HG02840 (cell line): ENCODE results near the gene WLS.

ENCODE experiments used
- ATAC-seq: cut with Tn5 transposase; IDR thresholded peaks from one replicate; pipeline ENCODE4 v1.9.1; 2021; ENCODE audit warnings: mild to moderate bottlenecking, moderate library complexity, moderate number of reproducible peaks; ENCODE audit not compliant: unreplicated experiment, low FRiP score

The WLS gene

GRCh38 chr1:68202239-68202832, 30.0 kb downstream of the WLS start:
- no peak for ATAC-seq

DNA sequence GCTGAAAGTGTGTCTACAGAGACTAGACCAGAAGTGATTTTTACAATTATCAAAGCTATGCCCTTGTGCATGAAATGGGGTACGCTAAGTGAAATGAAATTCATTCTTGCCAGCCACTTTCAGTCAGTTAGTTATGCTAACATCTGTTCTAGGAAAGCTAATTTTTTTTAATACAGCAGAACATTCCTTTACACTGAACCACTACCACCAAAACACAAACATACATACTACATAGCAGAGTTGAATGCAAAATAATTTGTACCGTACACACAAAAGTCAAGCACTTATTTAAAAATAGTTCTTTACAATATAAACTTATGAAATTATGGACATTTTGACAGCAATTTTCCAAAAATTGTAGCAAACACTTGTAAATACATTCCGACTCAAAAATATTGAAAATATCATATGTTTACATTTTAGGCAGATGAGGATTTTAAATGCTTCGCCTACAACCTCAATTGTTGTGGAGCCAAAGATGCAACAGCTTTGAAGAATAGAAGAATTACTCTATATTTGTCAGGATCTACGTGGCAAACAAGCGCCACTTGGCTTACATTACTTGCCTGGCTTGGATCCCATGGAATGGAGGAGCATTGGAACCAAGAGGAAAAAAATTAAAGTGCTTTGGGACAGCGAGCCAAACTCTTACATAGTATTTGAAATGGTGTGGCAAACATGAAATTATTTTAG, 30.6 kb downstream of the WLS start:
- ATAC-seq = no peak

GRCh38 chr1:68199603-68200002, 32.7 kb downstream of the WLS start:
- no peak for ATAC-seq

- no peak for ATAC-seq
These were observed 33.6 kb downstream of the WLS start for GRCh38 chr1:68198752-68199151.

DNA sequence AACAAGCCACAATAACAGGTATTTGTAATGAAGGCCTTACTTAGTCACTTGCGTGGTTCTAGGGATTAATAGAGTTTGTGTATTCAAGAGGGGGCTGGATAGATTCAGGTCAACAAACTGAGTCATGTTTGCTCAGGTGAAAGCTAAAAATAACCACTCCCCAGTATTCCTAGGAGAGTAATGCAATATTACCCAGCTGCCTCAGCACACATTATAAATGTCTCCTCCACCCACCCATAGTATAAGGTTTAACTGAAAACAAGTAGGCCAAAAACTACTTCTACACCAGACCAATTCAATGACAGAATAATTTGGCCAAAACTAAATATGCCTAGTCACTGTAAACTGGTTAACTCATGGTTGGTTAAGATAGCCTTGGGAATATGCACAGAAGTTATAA, 34.4 kb downstream of the WLS start:
- no peak for ATAC-seq

- ATAC-seq = no peak
These were observed 34.9 kb downstream of the WLS start for GRCh38 chr1:68197461-68197860.

DNA sequence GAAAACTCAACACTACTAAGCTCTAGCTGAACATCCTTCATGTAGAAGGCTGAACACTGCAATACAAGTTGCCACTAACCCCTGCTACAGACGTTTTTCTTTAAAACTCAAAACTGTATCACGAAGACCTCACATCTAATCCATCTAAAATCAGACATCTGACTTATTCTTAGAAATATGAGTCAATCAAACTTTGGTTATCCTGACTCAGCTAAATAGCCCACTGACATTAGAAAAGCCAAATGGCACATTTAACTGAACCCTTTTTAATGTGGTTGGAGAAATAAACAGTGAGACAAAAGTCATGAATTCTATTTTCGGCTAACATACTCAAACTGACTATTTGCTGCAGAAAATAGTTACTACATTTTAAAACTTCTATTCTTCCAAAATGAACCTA, 35.6 kb downstream of the WLS start:
- ATAC-seq = no peak

GRCh38 chr1:68191717-68192116, 40.6 kb downstream of the WLS start:
- no peak for ATAC-seq

DNA sequence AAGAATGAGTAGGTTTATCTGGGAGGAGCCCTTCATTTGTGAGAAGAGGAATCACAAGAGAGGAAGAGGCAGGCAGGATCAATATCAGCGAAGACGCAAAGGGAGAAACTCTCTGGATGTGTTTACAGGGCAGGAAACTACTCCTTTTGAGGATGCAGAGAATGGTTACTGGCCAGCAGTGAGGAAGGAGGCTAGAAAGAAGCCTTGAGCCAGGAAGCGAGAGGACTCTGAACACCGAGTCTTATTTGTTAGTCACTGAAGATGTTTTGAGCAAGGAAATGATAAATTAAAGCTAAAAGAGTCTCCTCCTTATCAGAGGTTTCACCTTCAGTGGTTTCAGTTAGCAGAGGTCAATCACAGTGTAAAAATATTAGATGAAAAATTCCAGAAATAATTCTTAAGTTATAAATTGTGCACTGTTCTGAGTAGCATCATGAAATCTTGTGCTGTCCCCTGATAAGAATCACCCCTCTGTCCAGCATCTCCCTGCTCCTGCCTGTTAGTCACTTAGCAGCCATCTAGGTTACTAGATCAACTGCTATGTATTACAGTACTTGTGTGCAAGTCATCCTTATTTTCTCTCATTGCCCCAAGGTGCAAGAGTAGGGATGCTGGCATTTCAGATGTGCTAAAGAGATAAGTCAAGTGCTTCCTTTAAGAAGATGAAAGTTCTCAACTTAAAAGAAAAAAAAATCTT, 43.5 kb downstream of the WLS start:
- no peak for ATAC-seq

DNA sequence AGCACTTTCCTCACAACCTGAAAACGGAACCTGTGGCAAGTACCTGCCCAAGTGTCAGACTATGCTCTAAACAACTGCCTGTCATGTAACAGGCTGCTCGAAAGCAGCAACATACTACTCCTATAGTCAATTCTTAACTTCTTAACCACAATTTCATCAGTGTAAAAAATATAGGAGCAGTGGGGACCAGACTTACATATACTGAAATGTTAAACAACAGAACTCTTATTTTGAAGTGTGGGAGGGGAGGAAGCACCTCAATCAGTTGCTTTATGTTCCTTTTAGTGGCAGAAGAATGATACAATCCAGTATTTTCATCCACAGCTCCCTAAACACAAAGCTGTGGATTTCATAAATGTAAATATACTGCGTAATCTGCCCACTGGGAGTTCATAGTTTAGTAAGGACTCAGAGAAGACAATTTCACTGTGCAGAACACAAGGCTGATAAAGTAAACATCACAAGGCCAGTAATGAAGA, 44.2 kb downstream of the WLS start:
- no peak for ATAC-seq

DNA sequence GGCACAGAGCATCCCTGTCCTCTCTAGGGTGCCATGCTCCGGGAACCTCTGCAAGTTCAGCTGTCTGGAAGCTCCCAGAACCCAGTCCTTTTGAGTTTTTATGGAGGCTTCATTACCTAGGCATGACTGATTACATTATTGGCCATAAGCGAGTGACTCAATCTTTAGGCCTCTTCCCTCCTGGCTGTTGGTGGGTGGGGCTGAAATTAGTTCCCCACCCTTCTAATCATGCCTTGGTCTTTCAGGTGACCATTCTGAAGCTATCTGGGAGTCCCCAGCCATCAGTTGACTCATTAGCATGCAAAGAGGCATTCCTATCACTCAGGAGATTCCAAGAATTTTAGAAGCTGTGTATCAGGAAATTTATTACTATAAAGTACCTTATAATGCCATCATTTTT, 46.6 kb downstream of the WLS start:
- ATAC-seq = no peak

- no peak for ATAC-seq
These were observed 48.4 kb downstream of the WLS start for GRCh38 chr1:68183895-68184294.

GRCh38 chr1:68181165-68181556, 51.2 kb downstream of the WLS start:
- ATAC-seq = peak; percentile 30

- peak; percentile 64 for ATAC-seq
These were observed 51.7 kb downstream of the WLS start for GRCh38 chr1:68180441-68181164.

- no peak for ATAC-seq
These were observed 53.4 kb downstream of the WLS start for GRCh38 chr1:68178821-68179490.

DNA sequence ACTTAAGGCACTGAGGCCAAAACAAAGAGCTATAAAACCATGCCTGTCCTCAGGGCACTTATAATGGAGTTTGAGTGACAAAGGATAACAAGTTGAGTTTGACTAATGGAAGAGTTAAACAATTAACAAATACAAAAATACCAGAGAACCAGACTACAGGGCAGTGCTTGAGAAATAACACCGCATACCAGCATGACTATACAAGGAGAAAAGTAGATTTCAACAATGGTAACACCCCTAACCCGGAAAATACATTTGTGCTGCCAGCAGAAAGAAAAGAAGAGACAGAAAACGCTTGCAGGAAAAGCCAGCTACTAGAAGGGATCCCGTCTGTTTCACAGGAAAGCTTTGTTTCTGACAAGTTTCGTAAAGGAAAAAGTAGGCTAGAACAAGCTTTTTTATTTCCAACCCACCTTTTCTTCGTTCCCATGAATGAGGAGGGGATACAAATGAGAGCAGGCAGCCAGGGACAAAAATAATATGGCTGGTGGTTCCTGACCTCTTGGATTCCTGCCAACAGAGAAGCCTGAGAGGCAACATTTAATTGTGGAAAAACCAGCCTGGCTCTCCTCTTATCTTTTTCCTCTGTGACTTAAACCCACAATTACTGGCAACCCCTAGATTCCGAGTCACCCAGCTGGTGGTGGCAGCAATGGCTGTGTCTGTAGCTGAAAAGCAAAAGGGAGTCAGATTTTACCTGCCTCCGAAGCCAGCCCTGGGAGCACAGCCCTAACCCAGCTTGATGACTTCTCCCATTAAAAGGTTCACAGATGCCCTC, 56.5 kb downstream of the WLS start:
- ATAC-seq = no peak

GRCh38 chr1:68174738-68175113, 57.6 kb downstream of the WLS start:
- no peak for ATAC-seq

GRCh38 chr1:68173936-68174737, 58.2 kb downstream of the WLS start:
- no peak for ATAC-seq

DNA sequence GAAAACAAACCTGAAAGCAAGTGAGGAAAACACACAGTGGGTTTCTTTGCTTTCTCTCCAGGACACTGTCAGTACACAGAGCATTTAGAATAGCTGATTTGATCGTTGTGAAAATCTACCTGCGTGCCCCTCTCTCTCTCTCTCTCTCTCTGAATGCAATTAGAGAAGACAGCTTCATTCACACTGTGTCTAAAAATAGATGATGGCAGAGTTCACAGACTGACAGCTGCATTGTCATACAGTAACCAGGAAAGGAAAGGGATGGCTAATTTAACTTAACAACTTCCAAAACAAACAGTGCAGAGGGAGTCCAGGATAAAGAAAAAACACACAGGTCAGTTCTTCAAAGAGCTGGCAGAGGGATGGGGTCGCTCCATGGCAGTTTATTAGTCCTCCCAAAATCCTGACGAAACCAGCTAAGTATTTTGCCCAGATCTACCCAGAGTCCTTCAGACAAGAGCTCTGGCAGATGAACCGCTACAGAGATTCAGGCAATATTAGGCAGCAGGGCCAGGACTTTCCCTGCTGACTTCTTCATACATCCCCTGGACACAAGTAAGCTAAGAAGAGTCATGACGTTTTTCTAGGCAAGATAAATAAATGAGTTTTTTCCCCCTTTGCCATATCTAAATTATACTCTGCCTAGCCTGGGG, 58.9 kb downstream of the WLS start:
- ATAC-seq = no peak
